H9 (cell line): ENCODE measurements around the gene DPY19L3. TPM values are rescaled to one million over a fixed set of nuclear protein-coding genes. Genes with fewer than 3 reads are reported as not detected.

Source experiments
- DNase-seq: peaks from one replicate; pipeline ENCODE4 v3.0.0-alpha.2; 2017
- H2AFZ ChIP-seq: one replicate; pipeline ENCODE4 v1.6.1; 2013; ENCODE audit warnings: mild to moderate bottlenecking, low read length, control low read depth, moderate library complexity
- H2AK5ac ChIP-seq: 2 replicates; pipeline ENCODE4 v1.6.1; 2013; ENCODE audit warnings: low read length, control low read depth, mixed read lengths; ENCODE audit not compliant: insufficient read length
- H2BK120ac ChIP-seq: one replicate; pipeline ENCODE4 v1.6.1; 2013; ENCODE audit warnings: low read depth, mild to moderate bottlenecking, low read length, control low read depth, inconsistent platforms; ENCODE audit not compliant: poor library complexity, severe bottlenecking
- H2BK12ac ChIP-seq: 2 replicates; pipeline ENCODE4 v1.6.1; 2013; ENCODE audit warnings: low read length, control low read depth, mixed read lengths, low read depth; ENCODE audit not compliant: insufficient read length
- H2BK15ac ChIP-seq: 2 replicates; pipeline ENCODE4 v1.6.1; 2013; ENCODE audit warnings: low read depth, low read length, control low read depth
- H2BK20ac ChIP-seq: one replicate; pipeline ENCODE4 v1.6.1; 2013; ENCODE audit warnings: low read depth, mild to moderate bottlenecking, low read length, control low read depth, inconsistent platforms; ENCODE audit not compliant: poor library complexity, severe bottlenecking
- H2BK5ac ChIP-seq: 2 replicates; pipeline ENCODE4 v1.6.1; 2013; ENCODE audit warnings: low read length, control low read depth, mixed read lengths; ENCODE audit not compliant: insufficient read length
- H3K14ac ChIP-seq: 2 replicates; pipeline ENCODE4 v1.6.1; 2013; ENCODE audit warnings: low read length, control low read depth; ENCODE audit not compliant: insufficient read depth
- H3K18ac ChIP-seq: 2 replicates; pipeline ENCODE4 v1.6.1; 2013; ENCODE audit warnings: low read depth, mild to moderate bottlenecking, mixed read lengths, low read length, control low read depth; ENCODE audit not compliant: insufficient read length
- H3K23ac ChIP-seq: 2 replicates; pipeline ENCODE4 v1.6.1; 2013; ENCODE audit warnings: low read length, control low read depth, mixed read lengths, low read depth; ENCODE audit not compliant: insufficient read length
- H3K23me2 ChIP-seq: 2 replicates; pipeline ENCODE4 v1.6.1; 2013; ENCODE audit warnings: low read depth, mild to moderate bottlenecking, mixed read lengths, low read length, control low read depth; ENCODE audit not compliant: insufficient read length, poor library complexity, severe bottlenecking
- H3K27ac ChIP-seq: 2 replicates; pipeline ENCODE4 v1.5.1; 2013; ENCODE audit warnings: low read length, control low read depth, mixed read lengths, low read depth; ENCODE audit not compliant: insufficient read length
- H3K27me3 ChIP-seq: 2 replicates; pipeline ENCODE4 v1.6.1; 2013; ENCODE audit warnings: low read length, control low read depth, inconsistent platforms; ENCODE audit not compliant: insufficient read depth
- H3K4ac ChIP-seq: 2 replicates; pipeline ENCODE4 v1.6.1; 2013; ENCODE audit warnings: low read depth, mild to moderate bottlenecking, control low read depth, inconsistent platforms, low read length, moderate library complexity
- H3K4me1 ChIP-seq: 2 replicates; pipeline ENCODE4 v1.6.1; 2013; ENCODE audit warnings: low read length, control low read depth, inconsistent platforms; ENCODE audit not compliant: insufficient read depth
- H3K4me2 ChIP-seq: 2 replicates; pipeline ENCODE4 v1.6.1; 2013; ENCODE audit warnings: low read length, control low read depth, mixed read lengths; ENCODE audit not compliant: insufficient read length, insufficient read depth
- H3K56ac ChIP-seq: 2 replicates; pipeline ENCODE4 v1.6.1; 2013; ENCODE audit warnings: low read depth, mild to moderate bottlenecking, mixed read lengths, low read length, control low read depth; ENCODE audit not compliant: insufficient read length
- H3K79me1 ChIP-seq: 2 replicates; pipeline ENCODE4 v1.6.1; 2013; ENCODE audit warnings: low read depth, mild to moderate bottlenecking, moderate library complexity, low read length, control low read depth, inconsistent platforms; ENCODE audit not compliant: insufficient read depth, poor library complexity, severe bottlenecking
- H3K79me2 ChIP-seq: 2 replicates; pipeline ENCODE4 v1.6.1; 2013; ENCODE audit warnings: low read length, control low read depth, inconsistent platforms; ENCODE audit not compliant: insufficient read depth
- H3K9ac ChIP-seq: 2 replicates; pipeline ENCODE4 v1.6.1; 2013; ENCODE audit warnings: low read length, control low read depth, mixed read lengths; ENCODE audit not compliant: insufficient read length; ENCODE audit errors: extremely low read depth
- H3K9me3 ChIP-seq: one replicate; pipeline ENCODE4 v1.6.1; 2013; ENCODE audit warnings: low read depth, low read length, inconsistent platforms; ENCODE audit not compliant: control insufficient read depth
- H3T11ph ChIP-seq: one replicate; pipeline ENCODE4 v1.6.1; 2013; ENCODE audit warnings: mild to moderate bottlenecking, low read length, control low read depth, inconsistent platforms
- H4K20me1 ChIP-seq: one replicate; pipeline ENCODE4 v1.6.1; 2013; ENCODE audit not compliant: control insufficient read depth, insufficient read length, insufficient read depth
- H4K5ac ChIP-seq: 2 replicates; pipeline ENCODE4 v1.6.1; 2013; ENCODE audit warnings: low read depth, mild to moderate bottlenecking, mixed read lengths, low read length, control low read depth; ENCODE audit not compliant: insufficient read length
- H4K8ac ChIP-seq: replicated peaks from 2 replicates; pipeline ENCODE4 v1.6.1; 2013; ENCODE audit warnings: low read length, control low read depth, mixed read lengths, low read depth; ENCODE audit not compliant: insufficient read length
- H4K91ac ChIP-seq: 2 replicates; pipeline ENCODE4 v1.6.1; 2013; ENCODE audit warnings: low read depth, mild to moderate bottlenecking, moderate library complexity, mixed read lengths, low read length, control low read depth; ENCODE audit not compliant: insufficient read length
- H3K27ac Mint-ChIP-seq, 3 experiments: 2 replicates in 2 of 3; 3 replicates in 1 of 3; pipeline ENCODE4 v1.8.0; 2020 to 2021; ENCODE audit warnings: mixed read lengths in 3 of 3, mild to moderate bottlenecking in 1 of 3, moderate library complexity in 1 of 3
- H3K27me3 Mint-ChIP-seq: 2 replicates; pipeline ENCODE4 v1.8.0; 2021; ENCODE audit warnings: low read depth, mild to moderate bottlenecking, moderate library complexity, mixed read lengths
- H3K36me3 Mint-ChIP-seq, 3 experiments: 2 replicates in 2 of 3; 3 replicates in 1 of 3; pipeline ENCODE4 v1.8.0; 2020 to 2021; ENCODE audit warnings: low read depth in 3 of 3, mixed read lengths in 3 of 3; ENCODE audit not compliant: insufficient read depth in 1 of 3
- H3K4me1 Mint-ChIP-seq, 2 experiments: 2 replicates each; pipeline ENCODE4 v1.8.0; 2020; ENCODE audit warnings: mixed read lengths in 2 of 2
- H3K4me3 Mint-ChIP-seq, 2 experiments: 2 replicates in 1 of 2; 3 replicates in 1 of 2; pipeline ENCODE4 v1.8.0; 2020 to 2021; ENCODE audit warnings: mild to moderate bottlenecking in 2 of 2, mixed read lengths in 2 of 2, moderate library complexity in 1 of 2
- H3K9me3 Mint-ChIP-seq, 2 experiments: 2 replicates in 1 of 2; 3 replicates in 1 of 2; pipeline ENCODE4 v1.8.0; 2020; ENCODE audit warnings: mild to moderate bottlenecking in 2 of 2, mixed read lengths in 2 of 2, moderate library complexity in 1 of 2
- CTCF ChIP-seq: fragments of 200-600 bp; sonication (generic); conservative IDR thresholded peaks from 3 replicates; pipeline ENCODE4 v1.8.0; 2021; ENCODE audit warnings: antibody characterized with exemption, mild to moderate bottlenecking
- WGBS: extraction: QIAGEN DNeasy Blood & Tissue Kit; methylation state at CpG from one replicate; pipeline ENCODE4 v1.1.7; 2013; ENCODE audit warnings: missing lambda C conversion rate, low lambda C conversion rate, mixed read lengths; ENCODE audit not compliant: insufficient read length; ENCODE audit errors: extremely low coverage; 5-methylcytosine and 5-hydroxymethylcytosine counted together
- total RNA-seq: library from RNA; stranded (reverse); gene quantifications from 2 replicates; pipeline ENCODE4 v1.2.1, GENCODE V29; 2021

The DPY19L3 gene
- total RNA-seq, 1 experiment from 2014 or later, result 54.5 TPM

DNA sequence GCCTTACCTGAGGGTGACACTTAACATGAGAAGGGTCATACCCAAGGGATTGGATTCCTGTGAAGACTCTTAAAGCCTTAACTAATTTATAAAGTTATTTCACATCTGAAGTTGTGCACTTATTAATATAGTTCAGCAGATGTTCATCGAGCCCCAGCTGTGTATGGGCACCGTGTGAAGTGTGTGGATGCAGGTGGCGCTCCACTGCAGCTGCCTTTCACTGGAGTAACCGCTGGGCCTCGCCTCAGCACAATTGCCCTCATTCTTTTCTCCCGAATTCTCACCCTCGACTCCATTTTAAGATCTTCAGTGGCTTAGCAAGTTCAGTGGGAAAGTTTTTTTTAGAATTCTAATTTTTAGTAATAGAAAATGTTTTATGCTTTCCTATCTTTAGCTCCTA, 66.2 kb downstream of the DPY19L3 start:
- no peaks in the 10 kb centered on the region for H3K79me1 ChIP-seq
- no peaks in the 10 kb centered on the region for H3K4me1 ChIP-seq
- H4K5ac ChIP-seq, result no peak overlapping the region
- H2BK5ac ChIP-seq, result no peak overlapping the region
- no CpG with 5 or more reads among the region's 7 CpGs for WGBS
- Mint-ChIP-seq H3K4me1 (peaks cover 0 to 12% of the 10 kb centered on the region in 2 experiments; a peak in 2 of 4 replicates), H3K36me3 (peaks cover 9 to 30% (median 10%) of the 10 kb centered on the region in 3 experiments; a peak in 6 of 7 replicates), H3K27ac (no peak overlapping the region), H3K9me3 (no peaks in the 10 kb centered on the region), H3K4me3 (no peak overlapping the region), H3K27me3 (no peaks in the 10 kb centered on the region)
- H3K27ac ChIP-seq, result no peak overlapping the region
- no peak overlapping the region for H3K4me2 ChIP-seq
- H2BK15ac ChIP-seq, result no peak overlapping the region
- no peak overlapping the region for H3K23ac ChIP-seq
- no peaks in the 10 kb centered on the region for H4K20me1 ChIP-seq
- H4K8ac ChIP-seq, result no peak overlapping the region
- no peak overlapping the region for H3K4ac ChIP-seq
- H3K9ac ChIP-seq, result no peak overlapping the region
- H3K14ac ChIP-seq, result no peak overlapping the region
- no peak overlapping the region for H2AFZ ChIP-seq
- H2BK120ac ChIP-seq, result no peak overlapping the region
- H3K23me2 ChIP-seq, result no peaks in the 10 kb centered on the region
- no peak for DNase-seq
- H2BK20ac ChIP-seq, result no peak overlapping the region
- no peaks in the 10 kb centered on the region for H3K9me3 ChIP-seq
- no peak overlapping the region for H2AK5ac ChIP-seq
- H3K18ac ChIP-seq, result no peak overlapping the region
- TF ChIP-seq CTCF, result no peak
- no peaks in the 10 kb centered on the region for H3K79me2 ChIP-seq
- no peak overlapping the region for H3T11ph ChIP-seq
- H2BK12ac ChIP-seq, result no peak overlapping the region
- H3K56ac ChIP-seq, result no peak overlapping the region
- no peak overlapping the region for H4K91ac ChIP-seq
- no peaks in the 10 kb centered on the region for H3K27me3 ChIP-seq
